ENCODE measurements around the gene DNAJC7.

GRCh38 chr17:42027961-42028790 is 10.9 kb upstream of the DNAJC7 start:
- TF ChIP-seq CTCF (IDR thresholded peaks at IDR 0.05; ENCODE audit: poor library complexity) (peak; percentile 16), EZH2 (IDR thresholded peaks at IDR 0.05; ENCODE audit: borderline replicate concordance) (no peak)

All from hepatocyte (in vitro differentiated cells).